HEK293 (cell line): Measurements from ENCODE around the gene KIF18A.

Experiments
- SCRT1 ChIP-seq: fragments of 450-650 bp; formaldehyde crosslinking; IDR thresholded peaks from 2 replicates; pipeline ENCODE4 v1.5.1; 2016; ENCODE audit warnings: missing biosample characterization, missing genetic modification characterization, borderline replicate concordance
- ZBTB1 ChIP-seq: fragments of 450-650 bp; formaldehyde crosslinking; IDR thresholded peaks from 2 replicates; pipeline ENCODE4 v1.5.1; 2016; ENCODE audit warnings: missing biosample characterization, missing genetic modification characterization
- ZNF830 ChIP-seq: fragments of 450-650 bp; IDR thresholded peaks from 2 replicates; pipeline ENCODE4 v1.5.0; 2018; ENCODE audit warnings: missing biosample characterization, missing genetic modification characterization, low read depth, mild to moderate bottlenecking, moderate library complexity
- TF ChIP-seq, protein P1 (sequence below): fragments of 450-650 bp; formaldehyde crosslinking; IDR thresholded peaks from 2 replicates; pipeline ENCODE4 v1.5.1; 2016; ENCODE audit warnings: missing biosample characterization, missing genetic modification characterization

DNA sequence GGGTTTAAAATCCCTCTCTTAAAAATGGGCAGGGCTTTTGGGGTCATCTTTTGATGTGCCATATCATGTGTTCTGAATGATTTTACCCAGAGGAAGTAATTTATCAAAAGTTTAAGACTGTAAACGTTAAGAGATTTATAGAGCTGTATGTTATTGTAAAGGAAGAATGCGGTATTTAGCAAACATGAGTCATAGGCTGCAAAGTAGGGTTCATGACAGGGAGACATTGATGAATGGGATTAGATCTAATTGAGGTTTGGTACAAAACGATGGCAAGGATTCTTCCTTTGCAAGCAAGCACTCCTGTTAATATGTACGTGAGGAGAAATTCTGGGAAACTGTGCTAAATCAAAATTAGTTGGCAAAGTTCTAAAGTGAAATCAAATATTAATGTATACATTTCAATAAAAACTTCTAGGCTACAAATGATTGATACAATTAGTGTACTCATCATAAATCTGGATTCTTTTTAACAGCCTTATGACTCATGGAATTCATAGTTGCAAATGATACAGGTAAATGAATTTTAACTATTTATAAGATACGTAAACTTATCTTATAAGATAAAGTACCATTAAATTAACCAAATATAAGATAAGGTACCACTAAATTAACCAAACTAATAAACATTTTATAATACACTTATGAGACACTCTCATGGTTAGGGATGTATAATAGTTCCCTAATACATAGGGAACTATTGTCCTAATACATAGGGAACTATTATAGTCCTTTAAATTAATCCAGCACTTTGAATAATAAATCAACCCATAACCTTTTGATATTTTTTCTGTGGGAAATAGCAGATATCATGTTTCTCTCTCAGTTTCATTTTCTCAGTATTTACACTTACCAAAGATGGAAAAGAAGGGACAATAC is 58.4 kb downstream of the KIF18A start:
- TF ChIP-seq ZBTB1 = no peak
- TF ChIP-seq, protein P1, sequence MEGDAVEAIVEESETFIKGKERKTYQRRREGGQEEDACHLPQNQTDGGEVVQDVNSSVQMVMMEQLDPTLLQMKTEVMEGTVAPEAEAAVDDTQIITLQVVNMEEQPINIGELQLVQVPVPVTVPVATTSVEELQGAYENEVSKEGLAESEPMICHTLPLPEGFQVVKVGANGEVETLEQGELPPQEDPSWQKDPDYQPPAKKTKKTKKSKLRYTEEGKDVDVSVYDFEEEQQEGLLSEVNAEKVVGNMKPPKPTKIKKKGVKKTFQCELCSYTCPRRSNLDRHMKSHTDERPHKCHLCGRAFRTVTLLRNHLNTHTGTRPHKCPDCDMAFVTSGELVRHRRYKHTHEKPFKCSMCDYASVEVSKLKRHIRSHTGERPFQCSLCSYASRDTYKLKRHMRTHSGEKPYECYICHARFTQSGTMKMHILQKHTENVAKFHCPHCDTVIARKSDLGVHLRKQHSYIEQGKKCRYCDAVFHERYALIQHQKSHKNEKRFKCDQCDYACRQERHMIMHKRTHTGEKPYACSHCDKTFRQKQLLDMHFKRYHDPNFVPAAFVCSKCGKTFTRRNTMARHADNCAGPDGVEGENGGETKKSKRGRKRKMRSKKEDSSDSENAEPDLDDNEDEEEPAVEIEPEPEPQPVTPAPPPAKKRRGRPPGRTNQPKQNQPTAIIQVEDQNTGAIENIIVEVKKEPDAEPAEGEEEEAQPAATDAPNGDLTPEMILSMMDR = no peak
- no peak for TF ChIP-seq ZNF830 (tag by site-specific recombination)
- TF ChIP-seq SCRT1 (tag by site-specific recombination) = no peak
